HG02852 (cell line): ENCODE results near the gene CAB39.

Experiments used
- ATAC-seq: cut with Tn5 transposase; IDR thresholded peaks from one replicate; pipeline ENCODE4 v1.9.1; 2021; ENCODE audit warnings: mild to moderate bottlenecking, moderate library complexity; ENCODE audit not compliant: unreplicated experiment

The CAB39 gene

DNA sequence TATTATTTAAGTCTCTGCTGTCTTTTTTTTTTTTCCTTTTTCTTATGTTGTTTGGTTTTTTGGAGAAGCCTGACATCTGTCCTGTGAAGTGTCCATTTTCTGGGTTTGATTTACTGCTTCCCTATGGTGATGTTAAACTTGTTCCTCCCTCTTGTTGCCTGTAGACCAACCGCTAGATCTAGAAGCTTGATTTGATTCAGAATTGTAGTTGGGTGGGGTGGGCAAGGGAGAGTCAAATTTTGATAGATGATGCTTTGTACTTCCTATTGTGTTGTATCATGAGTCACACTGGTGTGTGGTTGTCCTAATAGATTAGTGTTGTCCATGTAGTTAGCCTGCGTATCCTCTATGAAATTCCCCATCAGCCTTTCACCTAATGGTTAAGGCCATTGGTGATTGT lies 35.4 kb downstream of the CAB39 start:
- ATAC-seq = no peak

DNA sequence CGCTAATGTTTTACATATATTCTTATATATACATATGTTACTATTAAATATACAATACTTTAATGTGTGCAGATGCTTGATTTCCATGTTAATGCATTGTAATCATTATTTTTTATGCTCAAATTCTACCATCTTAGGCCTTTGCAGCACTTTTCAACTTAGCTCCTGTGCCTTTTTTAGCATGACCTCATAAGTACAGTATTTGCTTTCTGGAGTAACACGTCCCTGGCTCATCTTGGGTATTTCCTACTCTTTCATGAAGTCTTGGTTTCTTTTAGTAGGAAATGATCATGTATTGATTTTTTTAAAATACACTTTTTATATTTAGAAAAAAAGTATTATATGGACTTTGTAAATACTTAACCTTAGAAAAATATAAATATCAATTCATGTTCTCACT lies 36.5 kb downstream of the CAB39 start:
- ATAC-seq = no peak

DNA sequence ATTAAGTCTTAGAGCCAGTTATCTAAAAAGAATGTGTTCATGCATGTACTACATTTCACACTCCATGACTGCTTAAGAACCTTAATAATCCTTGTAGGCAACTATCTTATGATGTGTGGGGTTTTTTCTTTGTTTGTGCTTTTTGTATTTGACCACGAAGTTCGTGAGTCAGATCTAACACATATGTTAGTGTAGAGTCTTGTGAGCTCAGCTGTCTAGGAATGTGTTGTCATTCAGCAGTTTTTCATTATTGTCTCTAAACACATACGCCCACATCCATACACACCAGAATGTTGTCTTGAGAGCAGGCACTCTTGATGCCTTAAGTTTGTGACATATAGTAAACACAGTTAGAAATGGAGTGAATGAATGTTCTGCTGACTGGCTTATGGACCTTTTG lies 38.4 kb downstream of the CAB39 start:
- ATAC-seq = peak; percentile 50

DNA sequence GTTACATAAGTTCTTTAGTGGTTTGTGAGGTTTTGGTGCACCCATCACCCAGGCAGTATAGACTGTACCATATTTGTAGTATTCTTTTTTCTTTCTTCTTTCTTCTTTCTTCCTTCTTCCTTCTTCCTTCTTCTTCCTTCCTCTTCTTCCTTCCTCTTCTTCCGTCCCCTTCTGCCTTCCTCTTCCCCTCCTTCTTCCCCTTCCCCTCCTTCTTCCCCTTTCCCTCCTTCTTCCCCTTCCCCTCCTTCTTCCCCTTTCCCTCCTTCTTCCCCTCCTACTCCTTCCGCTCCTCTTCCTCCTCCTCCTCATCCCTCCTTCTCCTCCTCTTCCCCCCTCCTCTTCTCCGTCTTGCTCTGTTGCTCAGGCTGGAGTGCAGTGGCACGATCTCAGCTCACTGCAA lies 41.6 kb downstream of the CAB39 start:
- ATAC-seq = no peak

DNA sequence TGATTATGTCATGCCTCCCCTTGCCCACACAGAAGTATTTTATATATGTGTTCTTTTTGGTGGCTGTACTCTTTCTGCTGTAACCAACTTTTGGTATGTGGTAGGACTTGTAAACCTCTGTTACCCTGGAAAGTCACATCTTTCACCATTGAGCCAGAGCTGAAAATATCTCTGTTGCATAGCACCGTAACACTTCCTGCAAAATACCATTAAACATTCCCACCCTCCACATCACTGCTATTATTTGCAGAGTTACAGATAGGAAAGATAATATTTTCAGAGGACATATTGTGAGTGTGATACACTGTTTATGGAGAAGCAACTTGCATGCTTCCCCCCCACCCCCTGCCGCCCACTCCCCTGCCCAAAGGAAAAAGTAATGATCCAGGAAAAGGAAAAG lies 44.8 kb downstream of the CAB39 start:
- ATAC-seq = no peak

DNA sequence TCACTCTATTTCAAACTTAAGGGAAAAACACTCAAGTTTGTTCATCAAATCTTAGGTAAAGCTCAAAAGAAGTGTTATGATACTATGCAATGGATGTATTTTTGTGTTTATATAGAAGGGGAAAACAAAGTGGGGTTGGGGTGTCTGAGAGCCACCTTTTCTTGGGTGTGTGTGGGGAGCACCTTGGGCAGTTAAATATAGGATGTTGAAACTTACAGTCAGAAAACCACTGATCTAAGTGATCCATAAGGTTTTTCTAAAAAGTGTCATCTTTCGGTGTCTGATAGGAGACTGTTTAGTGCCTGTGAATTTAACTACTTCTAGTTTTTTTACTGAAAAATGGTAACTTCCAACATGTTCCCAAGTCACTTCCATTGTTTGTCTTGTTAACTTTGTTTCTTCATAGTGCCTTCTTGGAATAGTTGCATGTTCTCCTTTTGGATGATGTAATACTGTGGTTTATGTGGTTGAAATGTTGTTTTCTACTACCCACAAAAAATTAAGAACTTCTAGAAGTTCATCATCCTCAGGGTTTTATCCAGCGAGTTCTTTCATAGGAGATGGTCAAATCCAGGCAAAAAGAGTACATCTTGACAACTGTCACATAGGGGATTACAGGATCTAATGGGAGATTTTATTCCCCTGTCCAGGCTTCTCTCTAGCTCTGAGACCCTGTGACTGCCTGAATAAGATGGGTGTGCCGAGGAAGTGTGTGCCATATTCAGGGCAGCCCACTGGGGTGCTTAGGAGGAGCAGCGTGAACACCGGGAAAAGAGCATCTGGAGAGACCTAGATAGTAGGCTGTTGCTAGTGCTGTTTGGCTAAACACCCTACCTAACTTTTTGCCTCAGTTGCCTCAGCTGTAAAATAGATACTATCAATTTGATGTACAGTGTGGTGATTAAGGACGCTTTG lies 46.2 kb downstream of the CAB39 start:
- ATAC-seq = peak; percentile 42

DNA sequence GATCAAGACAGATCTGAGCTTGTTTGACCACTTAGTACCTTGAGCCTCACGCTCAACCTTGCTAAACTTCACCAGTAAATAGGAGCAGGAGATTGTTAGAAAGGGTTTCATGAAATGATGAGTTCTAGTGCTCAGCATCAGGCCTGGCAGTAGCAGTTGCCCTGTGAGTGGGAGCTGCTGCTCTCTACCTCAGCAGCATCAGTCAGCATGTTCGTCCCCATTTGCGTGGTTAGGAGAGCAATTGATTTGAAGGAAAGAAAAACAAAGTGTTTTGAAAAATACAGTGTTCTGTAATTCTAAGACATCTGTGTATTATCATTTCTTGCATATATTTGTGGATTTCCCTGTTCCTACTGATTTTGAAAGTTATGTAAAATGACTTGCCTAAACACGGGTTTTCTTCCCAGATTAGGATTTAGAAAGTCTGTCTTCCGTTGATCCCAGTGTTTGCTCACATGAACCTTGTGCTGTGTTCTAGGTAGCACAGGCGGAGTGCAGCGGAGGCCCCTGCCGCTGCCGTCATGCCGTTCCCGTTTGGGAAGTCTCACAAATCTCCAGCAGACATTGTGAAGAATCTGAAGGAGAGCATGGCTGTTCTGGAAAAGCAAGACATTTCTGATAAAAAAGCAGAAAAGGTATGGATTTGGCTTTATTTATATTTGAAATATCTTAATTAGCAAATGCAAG lies 47.0 kb downstream of the CAB39 start:
- no peak for ATAC-seq

DNA sequence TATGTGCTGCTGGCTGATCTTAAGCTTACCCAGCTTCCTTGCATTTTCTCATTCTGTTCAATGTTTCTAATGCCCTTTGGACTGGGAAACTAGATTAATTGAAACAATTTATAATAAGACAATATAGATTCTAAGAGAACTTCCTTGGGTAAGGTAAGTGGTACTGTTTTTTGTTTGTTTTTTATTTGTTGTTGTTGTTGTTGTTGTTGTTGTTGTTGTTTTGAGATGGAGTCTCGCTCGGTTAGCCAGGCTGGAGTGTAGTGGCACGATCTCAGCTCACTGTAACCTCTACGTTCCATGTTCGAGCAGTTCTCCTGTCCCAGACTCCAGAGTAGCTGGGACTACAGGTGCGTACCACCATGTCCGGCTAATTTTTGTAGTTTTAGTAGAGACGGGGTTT lies 49.1 kb downstream of the CAB39 start:
- no peak for ATAC-seq

DNA sequence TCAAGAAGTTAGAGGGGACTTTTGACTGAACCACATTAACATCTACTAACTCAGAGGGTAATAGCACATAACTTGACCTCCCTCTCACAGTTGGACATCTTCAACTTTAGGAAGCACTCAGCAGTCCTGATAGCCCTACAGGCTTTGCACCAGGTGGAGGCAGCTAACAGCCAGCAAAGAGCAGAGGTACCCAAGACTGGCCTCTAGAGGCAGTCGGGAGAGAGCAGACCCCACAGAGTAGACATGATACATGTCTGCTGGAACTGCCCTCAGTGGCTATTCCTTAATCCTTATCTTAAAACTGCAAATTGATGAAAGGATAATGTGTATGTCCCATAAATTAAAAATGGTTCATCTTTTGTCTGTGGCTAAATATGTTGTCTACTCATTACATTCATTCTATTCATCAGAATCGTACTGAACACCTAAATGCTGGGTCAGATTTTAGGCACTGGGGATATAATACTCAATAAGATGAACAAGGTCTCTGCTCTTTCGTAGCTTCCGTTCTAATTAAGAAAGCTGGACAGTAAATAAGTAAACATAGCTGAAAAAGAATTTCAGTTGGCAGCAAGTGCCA lies 49.8 kb downstream of the CAB39 start:
- peak; percentile 64 for ATAC-seq

DNA sequence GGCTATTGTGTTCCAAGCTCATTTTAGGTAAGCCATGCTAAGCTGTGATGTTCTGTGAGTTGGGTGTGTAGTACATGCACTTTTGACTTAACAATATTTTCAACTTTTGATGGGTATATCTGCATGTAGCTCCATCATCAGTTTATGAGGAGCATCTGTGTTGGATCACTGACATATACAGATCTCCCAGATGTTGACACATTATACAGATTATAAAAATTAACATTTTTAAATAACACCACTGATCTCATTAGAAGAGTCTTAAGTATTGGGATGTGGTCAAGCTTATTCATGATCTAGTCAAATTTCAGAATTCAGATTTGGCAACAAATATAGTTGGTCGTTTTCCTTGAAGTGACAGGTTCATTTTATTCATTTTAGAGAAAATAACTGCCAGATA lies 51.7 kb downstream of the CAB39 start:
- no peak for ATAC-seq

DNA sequence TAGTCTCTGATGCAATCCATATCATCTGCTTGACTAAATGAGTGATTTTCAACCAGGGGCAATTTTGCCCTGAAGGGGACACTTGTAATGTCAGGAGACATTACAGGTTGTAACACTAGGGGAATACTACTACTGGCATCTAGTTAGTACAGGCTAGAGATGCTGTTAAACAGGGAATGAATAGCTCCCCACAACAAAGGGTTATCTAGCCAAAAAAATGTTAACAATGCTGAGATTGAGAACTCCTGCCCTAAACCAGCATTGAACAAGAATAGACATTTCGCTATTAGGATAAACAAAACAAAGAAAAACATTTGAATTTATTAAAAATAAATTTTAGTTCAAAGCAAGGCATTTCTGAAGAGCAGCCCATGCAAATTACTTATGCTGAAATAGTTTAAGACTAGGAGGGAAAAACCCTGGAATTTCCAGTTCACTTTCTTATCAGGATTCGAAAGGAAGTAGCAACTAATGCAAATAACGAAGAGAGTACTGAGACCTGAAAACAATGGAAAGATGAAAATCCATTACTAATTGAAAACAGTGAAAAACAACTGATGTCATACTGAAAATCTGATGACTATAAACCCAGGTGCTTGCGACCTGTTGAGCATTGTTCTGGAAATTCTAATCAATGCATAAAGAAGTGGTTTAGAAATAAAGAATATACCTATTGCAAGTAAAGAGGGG lies 53.1 kb downstream of the CAB39 start:
- ATAC-seq = no peak

DNA sequence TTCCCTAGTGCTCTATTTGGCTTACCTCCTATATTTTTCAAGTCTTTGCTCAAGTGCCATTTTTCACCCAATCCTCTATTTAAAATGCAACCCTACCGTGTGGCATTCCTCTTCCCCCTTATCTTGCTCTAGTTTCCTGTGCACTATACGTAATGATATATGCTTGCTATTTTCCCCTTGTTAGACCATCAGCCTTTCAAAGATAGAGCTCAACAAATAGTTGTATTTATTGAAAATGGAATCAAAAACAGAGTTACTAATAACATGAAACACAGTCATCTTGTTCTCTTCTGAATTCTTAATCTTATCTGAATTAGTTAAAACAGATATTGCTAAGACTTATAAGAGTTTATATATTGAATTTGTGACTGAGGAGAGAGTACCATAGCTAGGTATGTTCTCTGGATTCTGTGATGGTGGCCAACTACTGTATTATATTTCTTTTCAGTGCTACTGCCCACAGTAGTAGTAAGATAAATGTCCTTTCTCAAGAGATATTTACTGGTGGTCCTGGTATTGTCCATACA lies 55.3 kb downstream of the CAB39 start:
- no peak for ATAC-seq

DNA sequence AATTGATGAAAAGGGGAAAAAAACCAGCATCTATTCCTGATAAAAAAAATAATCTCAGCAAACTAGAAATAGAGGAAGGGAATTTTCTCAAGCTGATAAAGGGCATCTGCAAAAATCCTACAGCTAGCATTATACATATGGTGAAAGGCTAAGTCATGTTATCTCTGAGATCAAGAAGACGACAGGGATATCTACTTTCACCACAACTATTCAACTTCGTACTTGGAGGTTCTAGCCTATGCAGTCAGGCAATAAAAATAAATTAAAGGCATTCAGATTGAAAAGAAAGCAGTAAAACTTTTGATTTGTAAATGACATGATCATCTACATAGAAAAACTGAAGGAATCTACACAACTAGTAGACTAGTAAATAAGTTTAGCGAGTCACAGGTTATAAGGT lies 58.2 kb downstream of the CAB39 start:
- no peak for ATAC-seq

DNA sequence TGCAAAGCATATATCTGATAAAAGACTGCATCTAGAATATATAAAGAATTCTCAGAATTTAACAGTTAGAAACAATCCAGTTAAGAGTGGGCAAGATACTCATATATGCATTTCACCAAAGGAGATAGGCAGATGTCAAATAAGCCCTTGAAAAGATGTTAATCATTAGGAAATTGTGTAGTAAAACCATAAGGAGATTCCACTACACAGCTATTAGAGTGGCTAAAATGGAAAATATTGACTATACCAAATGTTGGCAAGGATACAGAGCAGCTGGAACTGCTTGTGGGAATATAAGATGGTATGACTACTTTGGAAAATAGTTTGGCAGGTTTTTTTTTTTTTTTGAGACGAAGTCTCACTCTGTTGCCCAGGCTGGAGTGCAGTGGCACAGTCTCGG lies 59.5 kb downstream of the CAB39 start:
- ATAC-seq = no peak

DNA sequence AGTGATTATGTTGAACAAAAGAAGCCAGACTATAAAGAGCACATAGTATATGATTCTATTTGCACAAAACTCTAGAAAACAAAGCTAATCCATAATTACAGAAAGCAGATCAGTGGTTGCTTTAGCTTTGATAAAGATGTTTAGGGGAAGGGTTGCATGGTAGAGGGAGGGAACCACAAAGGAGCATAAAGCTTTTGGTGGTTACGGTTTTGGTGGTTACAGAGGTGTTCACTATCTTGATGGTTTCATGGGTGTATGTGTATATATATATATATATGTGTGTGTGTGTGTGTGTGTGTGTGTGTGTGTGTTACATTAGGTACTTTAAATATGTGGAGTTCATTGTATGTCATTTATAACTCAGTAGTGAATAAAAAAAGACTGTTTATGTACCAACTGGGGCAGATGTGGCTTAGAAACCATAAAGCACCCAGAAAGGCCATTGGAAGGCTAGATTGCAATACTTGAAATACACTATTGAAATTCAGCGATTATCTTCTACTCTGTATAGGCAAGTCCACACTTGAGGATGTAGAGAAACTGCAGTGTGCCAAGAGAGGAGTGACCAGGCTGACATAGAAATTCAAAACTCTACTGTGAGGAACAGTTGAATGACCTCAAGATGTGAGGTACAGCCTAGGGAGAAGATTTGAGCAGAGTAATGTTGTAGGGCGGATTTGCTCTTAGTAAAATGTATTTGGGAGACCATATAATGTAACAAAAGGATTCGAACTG lies 60.6 kb downstream of the CAB39 start:
- no peak for ATAC-seq

DNA sequence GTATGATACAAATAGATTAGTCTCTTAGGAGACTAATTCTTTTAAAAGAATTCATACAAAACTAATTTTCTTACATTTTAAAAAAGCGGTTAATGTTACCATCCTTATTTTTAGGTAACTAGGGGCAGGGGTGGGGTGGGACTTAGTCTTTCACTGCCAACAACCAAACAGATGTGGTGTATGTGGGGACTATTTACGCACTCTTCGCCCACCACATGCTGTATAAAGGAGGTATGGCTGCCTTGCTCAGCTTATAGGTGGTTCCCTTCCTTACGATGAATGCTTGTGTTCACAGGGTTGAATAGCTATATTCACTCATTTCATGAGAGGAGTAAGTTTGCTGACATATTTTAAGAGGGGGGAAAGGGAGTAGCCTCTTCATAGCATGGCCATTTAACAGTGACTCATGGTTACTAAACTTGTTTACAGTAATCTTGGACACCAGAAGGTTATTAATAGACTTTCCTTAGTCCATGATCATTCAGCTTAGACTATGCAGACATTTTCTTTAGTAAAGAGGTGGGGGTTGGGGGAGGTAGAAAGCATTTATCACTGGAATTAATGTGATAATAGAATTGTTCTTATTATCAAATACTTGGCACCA lies 61.8 kb downstream of the CAB39 start:
- ATAC-seq = no peak

DNA sequence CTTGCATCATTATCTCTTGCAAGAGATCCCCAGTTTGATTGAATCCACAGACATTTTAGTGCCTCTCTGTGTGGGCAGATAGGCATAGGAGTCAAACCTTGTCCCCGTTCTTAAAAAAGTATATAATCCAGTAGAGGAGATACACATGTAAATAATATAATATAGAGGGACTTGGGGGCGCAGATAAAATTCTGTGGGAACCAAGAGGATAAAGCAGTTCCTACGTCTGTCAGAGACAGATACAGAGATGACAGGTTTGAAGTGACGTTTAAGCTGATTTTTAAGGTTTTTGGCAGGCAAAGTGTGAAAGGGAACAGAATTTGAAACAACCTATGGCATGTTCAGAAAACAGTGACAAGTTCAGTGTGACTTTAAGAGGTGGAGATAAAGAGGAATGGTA lies 63.1 kb downstream of the CAB39 start:
- ATAC-seq = no peak

DNA sequence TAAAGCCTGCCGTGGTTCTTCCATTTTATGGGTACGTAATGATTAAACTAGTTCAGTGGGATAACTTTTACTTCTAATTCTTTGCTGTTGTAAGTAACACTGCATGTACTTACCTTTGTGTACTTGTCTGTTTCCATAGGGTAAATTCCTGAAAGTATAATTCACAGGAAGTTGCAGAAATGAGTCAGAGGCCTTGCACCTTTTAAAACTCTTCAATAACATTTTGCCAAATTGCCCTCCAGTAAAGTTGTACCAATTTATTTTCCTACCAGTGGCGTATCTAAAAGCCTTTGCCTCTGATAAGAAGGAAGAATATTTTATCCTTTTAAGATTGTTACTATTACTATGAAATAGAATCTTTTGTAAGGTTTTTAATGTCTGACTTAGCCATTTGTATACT lies 65.1 kb downstream of the CAB39 start:
- ATAC-seq = no peak

DNA sequence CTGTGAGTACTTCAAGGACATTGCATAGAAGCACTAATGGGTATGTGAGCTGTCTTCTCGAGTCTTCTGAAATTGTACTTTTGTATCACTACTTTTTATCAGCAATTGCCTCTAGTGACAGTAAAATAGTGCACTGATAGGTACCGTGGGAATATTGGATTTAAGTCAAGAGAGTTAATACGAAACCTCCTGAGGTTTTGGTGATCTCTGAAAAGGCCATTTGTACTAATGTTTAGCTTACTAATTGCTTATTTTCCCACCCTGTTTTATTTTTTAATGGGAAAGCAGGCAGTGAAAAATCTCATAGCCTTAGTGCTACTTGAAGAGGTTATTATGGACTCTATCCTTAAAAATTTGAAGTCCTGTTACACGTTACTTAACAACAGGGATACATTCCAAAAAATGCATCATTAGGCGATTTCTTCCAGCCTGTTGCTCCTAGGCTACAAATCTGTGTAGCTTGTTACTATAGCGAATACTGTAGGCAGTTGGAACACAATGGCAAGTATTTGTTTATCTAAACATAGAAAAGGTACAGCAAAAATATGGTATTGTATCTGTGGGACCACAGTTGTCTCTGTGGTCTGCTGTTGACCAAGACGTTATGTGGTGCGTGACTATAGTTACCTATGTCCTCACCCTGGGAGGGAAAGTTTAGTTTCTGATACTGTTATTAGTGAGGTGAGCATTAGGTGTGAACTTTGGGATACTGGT lies 65.9 kb downstream of the CAB39 start:
- peak; percentile 70 for ATAC-seq
